GM18526 (cell line): ENCODE data around the gene OR13C3.

Source experiments
- POLR2A ChIP-seq: IDR thresholded peaks from 3 replicates; pipeline ENCODE4 v1.6.1; 2011; ENCODE audit not compliant: insufficient read length; ENCODE audit errors: extremely low read depth

Gene OR13C3

GRCh38 chr9:104494808-104495207 lies 41.8 kb downstream of the OR13C3 start:
- no peak for TF ChIP-seq POLR2A
